Measurements from ENCODE around the gene ETFBKMT. TPM values are rescaled to one million over a fixed set of nuclear protein-coding genes. Genes with fewer than 3 reads are reported as not detected.

Gene ETFBKMT
- total RNA-seq, 1 experiment from 2014 or later: 0.58 TPM

GRCh38 chr12:31618228-31619025 lies 41.1 kb upstream of the ETFBKMT start:
- ATAC-seq: no peak
- intact Hi-C loops (cut with micrococcal nuclease): no loop called here
- Histone ChIP-seq H3K9me3 (ENCODE audit: low read length) (no peaks in the 10 kb centered on the region), H3K9me2 (replicated peaks; ENCODE audit: low read length) (no peaks in the 10 kb centered on the region), H3K4me2 (ENCODE audit: low read length) (no peak overlapping the region), H2AFZ (ENCODE audit: low read length) (no peak overlapping the region), H3K79me2 (ENCODE audit: low read length) (no peaks in the 10 kb centered on the region), H3K9ac (ENCODE audit: low read length) (no peak overlapping the region), H4K20me1 (ENCODE audit: low read length) (no peaks in the 10 kb centered on the region), H3F3A (ENCODE audit: low read length, unreplicated experiment) (no peaks in the 10 kb centered on the region), H3K36me3 (ENCODE audit: low read depth, low read length) (no peaks in the 10 kb centered on the region), H3K4me1 (ENCODE audit: insufficient read depth, low read length) (no peaks in the 10 kb centered on the region), H3K4me3 (ENCODE audit: low read length) (no peak overlapping the region), H3K27me3 (ENCODE audit: low read length) (no peaks in the 10 kb centered on the region), H3K27ac (ENCODE audit: low read length) (no peak overlapping the region)
- POLR2A ChIA-PET (ENCODE audit: unreplicated experiment): no interaction called here
- no peak for TF ChIP-seq EZH2 (IDR thresholded peaks at IDR 0.05; ENCODE audit: low read length, unreplicated experiment)
- no peak for TF ChIP-seq EZH2phosphoT487 (IDR thresholded peaks at IDR 0.05; ENCODE audit: borderline replicate concordance, low read length)
- no peak for TF ChIP-seq CTCF (conservative IDR thresholded peaks at IDR 0.05; ENCODE audit: low read depth, low read length)
- no TSS peak for BruUV-seq (replicated peaks)
- CTCF ChIA-PET: no interaction called here
- DNase-seq: no peak

GRCh38 chr12:31620311-31620710 lies 39.2 kb upstream of the ETFBKMT start:
- no peak overlapping the region for H3K27ac ChIP-seq (ENCODE audit: low read length)
- H4K20me1 ChIP-seq (ENCODE audit: low read length): no peaks in the 10 kb centered on the region
- TF ChIP-seq EZH2 (IDR thresholded peaks at IDR 0.05; ENCODE audit: low read length, unreplicated experiment) (no peak), EZH2phosphoT487 (IDR thresholded peaks at IDR 0.05; ENCODE audit: borderline replicate concordance, low read length) (no peak), CTCF (conservative IDR thresholded peaks at IDR 0.05; ENCODE audit: low read depth, low read length) (no peak)
- ChIA-PET CTCF (no interaction called here), POLR2A (ENCODE audit: unreplicated experiment) (no interaction called here)
- DNase-seq (no peak), ATAC-seq (no peak)
- no peaks in the 10 kb centered on the region for H3K4me1 ChIP-seq (ENCODE audit: insufficient read depth, low read length)
- no peak overlapping the region for H3K4me2 ChIP-seq (ENCODE audit: low read length)
- no peaks in the 10 kb centered on the region for H3F3A ChIP-seq (ENCODE audit: low read length, unreplicated experiment)
- H3K9me2 ChIP-seq (replicated peaks; ENCODE audit: low read length): no peaks in the 10 kb centered on the region
- no peaks in the 10 kb centered on the region for H3K9me3 ChIP-seq (ENCODE audit: low read length)
- intact Hi-C loops (cut with micrococcal nuclease): no loop called here
- H3K4me3 ChIP-seq (ENCODE audit: low read length): no peak overlapping the region
- no peak overlapping the region for H3K9ac ChIP-seq (ENCODE audit: low read length)
- no peaks in the 10 kb centered on the region for H3K36me3 ChIP-seq (ENCODE audit: low read depth, low read length)
- H3K27me3 ChIP-seq (ENCODE audit: low read length): no peaks in the 10 kb centered on the region
- H3K79me2 ChIP-seq (ENCODE audit: low read length): no peaks in the 10 kb centered on the region
- no peak overlapping the region for H2AFZ ChIP-seq (ENCODE audit: low read length)
- BruUV-seq (replicated peaks): no TSS peak

GRCh38 chr12:31622038-31622437 lies 37.5 kb upstream of the ETFBKMT start:
- BruUV-seq (replicated peaks): no TSS peak

More at GRCh38 chr12:31622038-31622437, 37.5 kb upstream of the ETFBKMT start:
- Histone ChIP-seq H3K4me1 (ENCODE audit: insufficient read depth, low read length) (no peaks in the 10 kb centered on the region), H4K20me1 (ENCODE audit: low read length) (no peaks in the 10 kb centered on the region), H3K9ac (ENCODE audit: low read length) (no peak overlapping the region), H3K36me3 (ENCODE audit: low read depth, low read length) (no peaks in the 10 kb centered on the region), H3F3A (ENCODE audit: low read length, unreplicated experiment) (no peaks in the 10 kb centered on the region), H3K9me2 (replicated peaks; ENCODE audit: low read length) (no peaks in the 10 kb centered on the region), H3K79me2 (ENCODE audit: low read length) (no peaks in the 10 kb centered on the region), H2AFZ (ENCODE audit: low read length) (no peak overlapping the region), H3K9me3 (ENCODE audit: low read length) (no peaks in the 10 kb centered on the region), H3K4me3 (ENCODE audit: low read length) (no peak overlapping the region), H3K27ac (ENCODE audit: low read length) (no peak overlapping the region), H3K27me3 (ENCODE audit: low read length) (no peaks in the 10 kb centered on the region), H3K4me2 (ENCODE audit: low read length) (no peak overlapping the region)
- no peak for TF ChIP-seq CTCF (conservative IDR thresholded peaks at IDR 0.05; ENCODE audit: low read depth, low read length)
- TF ChIP-seq EZH2 (IDR thresholded peaks at IDR 0.05; ENCODE audit: low read length, unreplicated experiment): no peak
- TF ChIP-seq EZH2phosphoT487 (IDR thresholded peaks at IDR 0.05; ENCODE audit: borderline replicate concordance, low read length): no peak
- ChIA-PET POLR2A (ENCODE audit: unreplicated experiment) (no interaction called here), CTCF (no interaction called here)
- intact Hi-C loops (cut with micrococcal nuclease): no loop called here
- ATAC-seq (no peak), DNase-seq (no peak)
